HepG2 (cell line): Measurements from ENCODE around the gene ASB8. TPM values are rescaled to one million over a fixed set of nuclear protein-coding genes. Genes with fewer than 3 reads are reported as not detected.
A peak's percentile ranks its signal among the peaks of the same experiment; 100 is the strongest.

ENCODE experiments used
- ARHGAP35 ChIP-seq: sonication (generic); formaldehyde crosslinking; IDR thresholded peaks from 2 replicates; pipeline ENCODE4 v1.9.0; 2022; ENCODE audit warnings: mild to moderate bottlenecking, inconsistent platforms, moderate library complexity, missing genetic modification reagents, borderline replicate concordance
- ATF4 ChIP-seq, 2 experiments: fragments of 450-650 bp in 1 of 2; sonication (generic) in 1 of 2; formaldehyde crosslinking; IDR thresholded peaks; 2 replicates each; pipeline versions ENCODE4 v1.5.0 to v1.8.0; 2020 to 2022; ENCODE audit warnings: mild to moderate bottlenecking in 1 of 2, missing genetic modification reagents in 1 of 2
- ATM ChIP-seq: fragments of 450-650 bp; IDR thresholded peaks from 2 replicates; pipeline ENCODE4 v1.7.1; 2017; ENCODE audit warnings: mild to moderate bottlenecking, borderline replicate concordance
- ELF4 ChIP-seq: sonication (generic); formaldehyde crosslinking; IDR thresholded peaks from 2 replicates; pipeline ENCODE4 v1.5.0; 2020; ENCODE audit warnings: missing genetic modification reagents, mild to moderate bottlenecking, moderate library complexity, borderline replicate concordance
- EP300 ChIP-seq, 3 experiments: sonication (generic) in 1 of 3; formaldehyde crosslinking in 1 of 3; IDR thresholded peaks; 2 replicates each; pipeline versions ENCODE4 v1.5.1 to v1.6.1; 2011 to 2020; ENCODE audit warnings: low read depth in 2 of 3, low read length in 2 of 3, borderline replicate concordance in 1 of 3, improper control_type of control experiment in 1 of 3, mild to moderate bottlenecking in 1 of 3, missing genetic modification reagents in 1 of 3, moderate library complexity in 1 of 3
- FOSL2 ChIP-seq: sonication (generic); formaldehyde crosslinking; IDR thresholded peaks from 2 replicates; pipeline ENCODE4 v1.4.0; 2020; ENCODE audit warnings: missing genetic modification reagents
- FOXO1 ChIP-seq: sonication (generic); formaldehyde crosslinking; IDR thresholded peaks from 2 replicates; pipeline ENCODE4 v1.4.0; 2020; ENCODE audit warnings: missing genetic modification reagents
- GATA4 ChIP-seq: sonication (generic); IDR thresholded peaks from 2 replicates; pipeline ENCODE4 v1.6.1; 2016; ENCODE audit warnings: antibody characterized with exemption, low read depth, borderline replicate concordance
- KLF13 ChIP-seq: sonication (generic); formaldehyde crosslinking; IDR thresholded peaks from 2 replicates; pipeline ENCODE4 v1.4.0; 2020; ENCODE audit warnings: mild to moderate bottlenecking, missing genetic modification reagents
- MAFF ChIP-seq: IDR thresholded peaks from 2 replicates; pipeline ENCODE4 v1.6.1; 2011; ENCODE audit warnings: low read depth, low read length, improper control_type of control experiment
- RAD51 ChIP-seq: fragments of 450-650 bp; IDR thresholded peaks from 2 replicates; pipeline ENCODE4 v1.6.1; 2016; ENCODE audit warnings: borderline replicate concordance
- REPIN1 ChIP-seq: sonication (generic); formaldehyde crosslinking; IDR thresholded peaks from 2 replicates; pipeline ENCODE4 v1.8.0; 2022; ENCODE audit warnings: missing genetic modification reagents, low read depth, mild to moderate bottlenecking, borderline replicate concordance
- RXRB ChIP-seq: IDR thresholded peaks from 2 replicates; pipeline ENCODE4 v1.6.1; 2016; ENCODE audit warnings: borderline replicate concordance, missing genetic modification reagents, missing compliant biosample characterization
- STAT5B ChIP-seq: sonication (generic); formaldehyde crosslinking; IDR thresholded peaks from 2 replicates; pipeline ENCODE4 v1.4.0; 2020; ENCODE audit warnings: missing genetic modification reagents
- TBL1XR1 ChIP-seq: fragments of 150-350 bp; IDR thresholded peaks from 2 replicates; pipeline ENCODE4 v1.6.1; 2014; ENCODE audit warnings: borderline replicate concordance, low read length; ENCODE audit not compliant: partially characterized antibody
- TRIM24 ChIP-seq: sonication (generic); formaldehyde crosslinking; IDR thresholded peaks from 2 replicates; pipeline ENCODE4 v1.8.0; 2022; ENCODE audit warnings: mild to moderate bottlenecking, missing genetic modification reagents
- ZBTB25 ChIP-seq: IDR thresholded peaks from 2 replicates; pipeline ENCODE4 v1.6.1; 2018; ENCODE audit warnings: missing genetic modification reagents
- ZNF225 ChIP-seq: sonication (generic); formaldehyde crosslinking; IDR thresholded peaks from 2 replicates; pipeline ENCODE4 v1.4.0; 2020; ENCODE audit warnings: mild to moderate bottlenecking, missing genetic modification reagents
- ZNF414 ChIP-seq: sonication (generic); formaldehyde crosslinking; IDR thresholded peaks from 2 replicates; pipeline ENCODE4 v1.5.0; 2020; ENCODE audit warnings: missing genetic modification reagents
- ZNF570 ChIP-seq: sonication (generic); formaldehyde crosslinking; IDR thresholded peaks from 2 replicates; pipeline ENCODE4 v1.4.0; 2020; ENCODE audit warnings: mild to moderate bottlenecking, missing genetic modification reagents, borderline replicate concordance
- ZNF7 ChIP-seq: IDR thresholded peaks from 2 replicates; pipeline ENCODE4 v1.6.1; 2016; ENCODE audit warnings: missing biosample characterization, missing genetic modification reagents
- ZNF75D ChIP-seq: sonication (generic); formaldehyde crosslinking; IDR thresholded peaks from 2 replicates; pipeline ENCODE4 v1.8.1; 2023; ENCODE audit warnings: missing genetic modification reagents, mild to moderate bottlenecking, borderline replicate concordance
- ZNF772 ChIP-seq: sonication (generic); formaldehyde crosslinking; IDR thresholded peaks from 2 replicates; pipeline ENCODE4 v1.5.0; 2020; ENCODE audit warnings: mild to moderate bottlenecking, missing genetic modification reagents
- polyA plus RNA-seq, 8 experiments: library from polyadenylated mRNA; depleted of rRNA in 3 of 8; stranded (reverse) in 7 of 8; unstranded in 1 of 8; fragments of >200 nt; fragmentation: Illumina TruSeq in 4 of 8; extraction: Trizol in 4 of 8; gene quantifications; 2 replicates each; pipeline versions ENCODE4 v1.2.1 to v1.2.3, GENCODE V29; 2011 to 2016; ENCODE audit warnings: low read depth in 4 of 8, missing spikeins in 1 of 8, mixed read lengths in 1 of 8; ENCODE audit not compliant: insufficient read depth in 1 of 8
- total RNA-seq, 5 experiments: library from RNA; depleted of rRNA; stranded (reverse); fragments of >200 nt; fragmentation: Illumina TruSeq; extraction: Trizol; gene quantifications; 2 replicates each; pipeline ENCODE4 v1.2.3, GENCODE V29; 2016; ENCODE audit warnings: low read depth in 1 of 5
- TF ChIP-seq, protein P1 (sequence below): sonication (generic); formaldehyde crosslinking; IDR thresholded peaks from 2 replicates; pipeline ENCODE4 v1.5.1; 2020; ENCODE audit warnings: missing genetic modification reagents, mild to moderate bottlenecking, borderline replicate concordance
- TF ChIP-seq, protein P2 (sequence below): sonication (generic); formaldehyde crosslinking; IDR thresholded peaks from 2 replicates; pipeline ENCODE4 v1.8.1; 2023; ENCODE audit warnings: missing genetic modification reagents, mild to moderate bottlenecking, borderline replicate concordance

Gene ASB8
- total and polyA plus RNA-seq, 2 of the 13 experiments (the other 11 are each of a cell fraction or from before 2014, with no cell fraction given): 14.0 to 15.5 TPM

GRCh38 chr12:48157018-48157888 is at the start of gene ASB8 (continued):
- TF ChIP-seq RXRB (CRISPR knock-in tag) (no peak), FOXO1 (CRISPR knock-in tag) (peak; percentile 84), ZNF225 (CRISPR knock-in tag) (no peak), REPIN1 (CRISPR knock-in tag) (no peak; the same call in 1 of the 2 replicates), ZNF570 (no peak), ARHGAP35 (CRISPR knock-in tag) (peak; percentile 75; the same call in 1 of the 2 replicates), ZBTB25 (no peak; the same call in 1 of the 2 replicates), ZNF772 (CRISPR knock-in tag) (no peak), MAFF (no peak), ZNF414 (CRISPR knock-in tag) (no peak), STAT5B (CRISPR knock-in tag) (no peak), ATF4 (CRISPR knock-in tag; IDR thresholded peaks at IDR 0.05) (no peak), TBL1XR1 (no peak), TRIM24 (no peak), ZNF7 (no peak), EP300 (IDR thresholded peaks at IDR 0.05; ENCODE audit: low read depth in 2 of 2, low read length in 2 of 2) (no peak), EP300 (CRISPR knock-in tag; IDR thresholded peaks at IDR 0.05; ENCODE audit: borderline replicate concordance) (no peak; the same call in 1 of the 2 replicates), ATM (no peak), GATA4 (no peak), RAD51 (no peak), ELF4 (CRISPR knock-in tag) (0 out of 2 replicates have a peak, but pooled peaks have one; percentile 54), ZNF75D (no peak), KLF13 (CRISPR knock-in tag) (no peak), FOSL2 (CRISPR knock-in tag) (0 out of 2 replicates have a peak, but pooled peaks have one; percentile 27)
- TF ChIP-seq, protein P1, sequence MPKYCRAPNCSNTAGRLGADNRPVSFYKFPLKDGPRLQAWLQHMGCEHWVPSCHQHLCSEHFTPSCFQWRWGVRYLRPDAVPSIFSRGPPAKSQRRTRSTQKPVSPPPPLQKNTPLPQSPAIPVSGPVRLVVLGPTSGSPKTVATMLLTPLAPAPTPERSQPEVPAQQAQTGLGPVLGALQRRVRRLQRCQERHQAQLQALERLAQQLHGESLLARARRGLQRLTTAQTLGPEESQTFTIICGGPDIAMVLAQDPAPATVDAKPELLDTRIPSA (CRISPR knock-in tag): no peak; the same call in 1 of the 2 replicates
- TF ChIP-seq, protein P2, sequence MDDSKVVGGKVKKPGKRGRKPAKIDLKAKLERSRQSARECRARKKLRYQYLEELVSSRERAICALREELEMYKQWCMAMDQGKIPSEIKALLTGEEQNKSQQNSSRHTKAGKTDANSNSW (CRISPR knock-in tag): no peak
